Renal cortex interstitium (tissue), 15 donors: Measurements from ENCODE around the gene NAA20. TPM values are rescaled to one million over a fixed set of nuclear protein-coding genes. Genes with fewer than 3 reads are reported as not detected.

ENCODE experiments used
- DNase-seq, 11 donors: peaks; one replicate each; pipeline ENCODE4 v3.0.0-alpha.2; 2013; ENCODE audit warnings: low read depth in 9 of 11, low spot score in 4 of 11; ENCODE audit errors: extremely low read depth in 1 of 11
- long read RNA-seq, 16 experiments: transcript quantifications; one replicate each; lab custom pipeline, GENCODE V29; 2026
- polyA plus RNA-seq, 3 donors: library from polyadenylated mRNA; unstranded; fragments of 120-200 nt; gene quantifications; one replicate each; pipeline ENCODE4 v1.2.1, GENCODE V29; 2013; ENCODE audit not compliant: insufficient read length in 3 of 3

Gene NAA20
- 100 to 1,000 TPM in 1 of 3 donors, 10 to 100 TPM in 2; 88.1 to 103 (median 91.9) TPM for polyA plus RNA-seq
- long read RNA-seq, donor 1, transcript NAA20-202 (6 exons, 1,260 nt), result major isoform, 33 of 44 reads
- long read RNA-seq, donor 1, partial matches to known transcripts, result 0 of 44 reads
- long read RNA-seq, donor 1, other reads (novel, unspliced or antisense), result 7 of 44 reads
- long read RNA-seq, donor 2, transcript NAA20-202 (6 exons, 1,260 nt), result major isoform, 35 of 46 reads
- long read RNA-seq, donor 2, partial matches to known transcripts, result 0 of 46 reads
- long read RNA-seq, donor 2, other reads (novel, unspliced or antisense), result 10 of 46 reads
- long read RNA-seq, donor 3, transcript NAA20-202 (6 exons, 1,260 nt), result major isoform, 68 of 95 reads
- long read RNA-seq, donor 3, partial matches to known transcripts, result 18 of 95 reads
- long read RNA-seq, donor 3, other reads (novel, unspliced or antisense), result 5 of 95 reads
- long read RNA-seq, donor 4, transcript NAA20-202 (6 exons, 1,260 nt), result major isoform, 39 of 41 reads
- long read RNA-seq, donor 4, partial matches to known transcripts, result 0 of 41 reads
- long read RNA-seq, donor 4, other reads (novel, unspliced or antisense), result 0 of 41 reads
- long read RNA-seq, donor 5, transcript NAA20-202 (6 exons, 1,260 nt), result major isoform, 72 of 119 reads
- long read RNA-seq, donor 5, partial matches to known transcripts, result 30 of 119 reads
- long read RNA-seq, donor 5, other reads (novel, unspliced or antisense), result 14 of 119 reads
- long read RNA-seq, donor 6, transcript NAA20-202 (6 exons, 1,260 nt), result major isoform, 43 of 44 reads
- long read RNA-seq, donor 6, partial matches to known transcripts, result 0 of 44 reads
- long read RNA-seq, donor 6, other reads (novel, unspliced or antisense), result 0 of 44 reads
- long read RNA-seq, donor 7, transcript NAA20-202 (6 exons, 1,260 nt), result major isoform, 34 of 82 reads
- long read RNA-seq, donor 7, partial matches to known transcripts, result 37 of 82 reads
- long read RNA-seq, donor 7, other reads (novel, unspliced or antisense), result 11 of 82 reads
- long read RNA-seq, donor 8, transcript NAA20-202 (6 exons, 1,260 nt), result major isoform, 69 of 78 reads
- long read RNA-seq, donor 8, partial matches to known transcripts, result 0 of 78 reads
- long read RNA-seq, donor 8, other reads (novel, unspliced or antisense), result 8 of 78 reads
- long read RNA-seq, donor 9, transcript NAA20-202 (6 exons, 1,260 nt), result major isoform, 33 of 34 reads
- long read RNA-seq, donor 9, partial matches to known transcripts, result 0 of 34 reads
- long read RNA-seq, donor 9, other reads (novel, unspliced or antisense), result 0 of 34 reads
- long read RNA-seq, donor 10, transcript NAA20-202 (6 exons, 1,260 nt), result major isoform, 29 of 32 reads
- long read RNA-seq, donor 10, partial matches to known transcripts, result 0 of 32 reads
- long read RNA-seq, donor 10, other reads (novel, unspliced or antisense), result 0 of 32 reads
- long read RNA-seq, donor 11, transcript NAA20-202 (6 exons, 1,260 nt), result major isoform, 35 of 36 reads
- long read RNA-seq, donor 11, partial matches to known transcripts, result 0 of 36 reads
- long read RNA-seq, donor 11, other reads (novel, unspliced or antisense), result 0 of 36 reads
- long read RNA-seq, donor 12, transcript NAA20-202 (6 exons, 1,260 nt), result major isoform, 12 of 30 reads
- long read RNA-seq, donor 12, partial matches to known transcripts, result 17 of 30 reads
- long read RNA-seq, donor 12, other reads (novel, unspliced or antisense), result 0 of 30 reads
- long read RNA-seq, donor 13, transcript NAA20-202 (6 exons, 1,260 nt), result major isoform, 72 of 90 reads
- long read RNA-seq, donor 13, partial matches to known transcripts, result 0 of 90 reads
- long read RNA-seq, donor 13, other reads (novel, unspliced or antisense), result 15 of 90 reads
- long read RNA-seq, donor 14, transcript NAA20-202 (6 exons, 1,260 nt), result major isoform, 35 of 40 reads
- long read RNA-seq, donor 14, partial matches to known transcripts, result 5 of 40 reads
- long read RNA-seq, donor 14, other reads (novel, unspliced or antisense), result 0 of 40 reads
- long read RNA-seq, donor 15, transcript NAA20-202 (6 exons, 1,260 nt), result major isoform, 19 of 35 reads
- long read RNA-seq, donor 15, partial matches to known transcripts, result 15 of 35 reads
- long read RNA-seq, donor 15, other reads (novel, unspliced or antisense), result 0 of 35 reads
- long read RNA-seq, donor 16, transcript NAA20-202 (6 exons, 1,260 nt), result major isoform, 101 of 214 reads
- long read RNA-seq, donor 16, partial matches to known transcripts, result 85 of 214 reads
- long read RNA-seq, donor 16, other reads (novel, unspliced or antisense), result 26 of 214 reads

GRCh38 chr20:20017001-20017843 lies at the start of gene NAA20:
Gene NAA20 (plus strand): TSS chr20:20017362. CDS start chr20:20017397, 35 bp downstream.
- peak; percentile 72 to 91 (median 89) for DNase-seq

DNA sequence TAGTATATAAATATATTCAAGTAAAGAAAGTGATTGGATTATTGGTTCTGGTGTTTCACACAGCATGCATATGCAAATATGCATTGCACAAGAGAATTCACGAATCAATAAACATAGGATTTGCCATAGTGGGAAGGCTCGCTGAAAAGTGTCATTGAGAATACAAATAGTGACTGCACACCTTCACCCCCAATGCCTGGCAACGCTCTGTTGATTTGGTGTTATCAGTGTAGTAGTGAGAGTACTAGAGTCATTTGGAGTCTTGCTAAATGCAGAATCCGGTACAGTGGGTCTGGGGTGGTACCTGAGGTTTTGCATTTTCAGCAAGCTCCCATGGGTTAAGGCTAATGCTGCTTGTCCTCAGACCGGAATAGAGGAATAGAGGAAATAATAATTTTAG lies 49.7 kb upstream of the NAA20 start:
- no peak for DNase-seq

- no peak for DNase-seq
Measured at GRCh38 chr20:19968028-19968427, 49.1 kb upstream of the NAA20 start.

GRCh38 chr20:19968466-19969073 lies 48.6 kb upstream of the NAA20 start:
- no peak for DNase-seq

DNA sequence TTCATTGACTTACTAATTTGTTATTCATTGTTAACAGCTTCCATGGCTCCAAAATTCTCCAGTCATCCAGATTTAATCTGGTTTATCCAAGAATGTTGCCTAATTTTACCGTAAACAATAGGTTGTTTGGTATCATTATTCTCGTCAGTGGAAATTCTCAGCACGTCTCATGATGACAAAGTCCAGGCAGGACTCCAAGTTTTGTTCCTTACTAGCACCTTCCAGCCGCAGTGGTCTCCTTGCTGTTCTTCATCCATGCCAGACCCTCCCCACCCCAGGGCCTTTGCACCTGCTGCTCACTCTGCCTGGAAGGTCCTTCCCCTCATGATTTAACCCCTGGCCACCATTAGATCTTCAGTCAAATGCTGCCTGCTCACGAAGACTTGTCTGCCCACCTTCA lies 48.1 kb upstream of the NAA20 start:
- no peak for DNase-seq

- DNase-seq, result no peak
Measured at GRCh38 chr20:19969507-19970255, 47.5 kb upstream of the NAA20 start.

GRCh38 chr20:19970256-19970765 lies 46.9 kb upstream of the NAA20 start:
- DNase-seq, result no peak

DNA sequence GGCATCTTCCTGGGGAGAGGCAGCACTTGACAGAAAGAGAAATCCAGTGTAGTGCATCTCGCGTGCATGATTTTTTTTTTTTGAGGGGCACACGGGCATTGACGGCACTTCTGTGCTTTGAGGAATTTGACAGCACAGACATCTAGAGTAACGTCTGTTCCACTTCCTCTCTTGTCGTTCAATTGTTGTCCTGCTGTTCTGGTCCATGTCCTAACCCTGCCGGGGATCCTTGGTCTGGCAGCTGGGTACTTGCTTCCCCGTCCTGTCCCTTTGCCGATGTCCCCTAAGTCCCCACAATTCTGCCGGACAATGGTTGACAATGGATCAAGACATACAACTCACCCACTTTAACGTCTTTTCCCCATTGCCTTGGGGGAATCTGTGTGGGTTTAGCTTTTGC lies 46.0 kb upstream of the NAA20 start:
- no peak for DNase-seq

DNA sequence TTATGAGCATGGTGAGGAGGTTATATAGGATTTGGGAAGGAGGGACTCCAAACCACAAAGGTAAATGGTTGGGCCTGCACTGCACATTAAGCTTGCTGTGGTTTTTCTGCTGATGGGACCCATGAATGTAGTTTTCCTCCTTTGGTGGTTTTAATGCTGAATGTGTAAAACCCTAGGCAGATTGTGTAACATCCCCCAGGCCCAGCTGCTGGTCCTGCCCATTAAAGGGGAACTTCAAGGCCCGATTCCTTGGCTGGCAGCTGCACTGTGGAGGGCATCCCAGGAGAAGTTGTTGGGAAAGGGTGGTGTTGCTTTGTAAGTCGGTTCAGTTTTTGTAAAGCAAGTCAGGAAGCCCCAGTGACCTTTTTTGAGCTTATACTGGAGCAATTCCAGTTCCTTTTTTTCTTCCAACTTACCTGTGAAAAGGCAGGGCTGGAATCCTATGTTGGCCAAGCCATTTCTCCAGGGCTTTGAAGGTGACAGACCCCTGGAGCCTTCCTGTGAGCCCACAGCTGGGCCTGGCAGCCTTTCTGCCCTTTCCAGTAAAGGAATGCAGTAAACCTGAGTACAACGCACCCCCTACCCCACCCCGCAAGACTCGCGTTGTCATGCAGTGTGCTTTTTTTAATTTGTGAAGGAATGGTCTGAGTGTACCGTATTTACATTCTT lies 43.1 kb upstream of the NAA20 start:
- DNase-seq, result no peak

DNA sequence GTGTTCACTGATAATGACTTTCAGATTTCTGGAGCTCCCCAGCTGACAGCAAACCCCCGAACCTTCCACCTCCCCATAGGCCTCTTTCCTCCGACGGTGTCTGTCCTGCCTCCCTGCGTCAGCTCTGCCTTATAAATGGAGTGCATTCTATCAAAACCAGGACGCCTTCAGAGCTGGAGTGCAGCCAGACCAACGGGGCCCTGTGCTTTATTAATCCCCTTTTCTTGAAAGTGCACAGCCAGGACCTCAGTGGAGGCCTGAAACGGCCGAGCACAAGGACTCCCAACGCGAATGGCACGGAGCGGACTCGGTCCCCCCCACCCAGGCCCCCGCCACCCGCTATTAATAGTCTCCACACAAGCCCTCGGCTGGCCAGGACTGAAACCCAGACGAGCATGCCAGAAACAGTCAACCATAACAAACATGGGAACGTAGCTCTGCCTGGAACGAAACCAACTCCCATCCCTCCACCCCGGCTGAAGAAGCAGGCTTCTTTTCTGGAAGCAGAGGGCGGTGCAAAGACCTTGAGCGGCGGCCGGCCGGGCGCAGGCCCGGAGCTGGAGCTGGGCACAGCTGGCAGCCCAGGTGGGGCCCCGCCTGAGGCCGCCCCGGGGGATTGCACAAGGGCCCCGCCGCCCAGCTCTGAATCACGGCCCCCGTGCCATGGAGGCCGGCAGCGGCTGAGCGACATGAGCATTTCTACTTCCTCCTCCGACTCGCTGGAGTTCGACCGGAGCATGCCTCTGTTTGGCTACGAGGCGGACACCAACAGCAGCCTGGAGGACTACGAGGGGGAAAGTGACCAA lies 42.3 kb upstream of the NAA20 start:
- DNase-seq, result peak in 7 of 11 donors; percentile 52 to 84 (median 70)

- DNase-seq, result no peak
Measured at GRCh38 chr20:19975436-19975799, 41.7 kb upstream of the NAA20 start.

DNA sequence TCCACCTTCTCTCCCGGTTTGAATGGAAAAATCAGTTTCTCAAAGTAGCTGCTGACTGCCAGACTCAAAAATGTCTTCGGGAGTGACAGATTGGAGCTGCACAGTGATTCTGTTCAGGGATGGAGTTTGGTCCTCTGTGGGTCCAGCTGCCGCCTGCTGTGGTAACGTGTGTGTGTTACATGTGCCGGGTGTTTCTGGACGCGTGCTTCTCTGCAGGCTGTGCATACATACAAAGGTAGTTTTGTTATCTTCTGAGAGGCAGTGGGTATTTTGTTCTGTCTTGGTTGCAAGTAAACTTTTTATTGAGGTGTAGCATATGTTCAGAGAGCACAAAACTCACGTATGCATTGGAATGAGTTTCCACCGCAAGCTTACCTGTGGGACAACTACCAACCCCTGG lies 41.3 kb upstream of the NAA20 start:
- DNase-seq, result no peak

- DNase-seq, result no peak
Measured at GRCh38 chr20:19976595-19977372, 40.4 kb upstream of the NAA20 start.
